IgD-negative memory B cell (primary cell): ENCODE data around the gene ABHD3. TPM values are rescaled to one million over a fixed set of nuclear protein-coding genes. Genes with fewer than 3 reads are reported as not detected.
"Not testable (repeated sequence)": the region's sequence is repeated elsewhere in the genome, so short reads cannot be mapped to it uniquely, and the experiment has no call there.

ENCODE experiments used
- H3K27ac Mint-ChIP-seq, 3 donors: one replicate each; pipeline ENCODE4 v1.8.0; 2020 to 2022; ENCODE audit warnings: mild to moderate bottlenecking in 3 of 3, mixed read lengths in 3 of 3, moderate library complexity in 1 of 3
- H3K27me3 Mint-ChIP-seq: one replicate; pipeline ENCODE4 v1.8.0; 2021; ENCODE audit warnings: mixed read lengths
- H3K36me3 Mint-ChIP-seq: one replicate; pipeline ENCODE4 v1.8.0; 2020; ENCODE audit warnings: mild to moderate bottlenecking, mixed read lengths
- H3K4me1 Mint-ChIP-seq, 3 donors: one replicate each; pipeline ENCODE4 v1.8.0; 2020 to 2022; ENCODE audit warnings: mixed read lengths in 3 of 3, mild to moderate bottlenecking in 1 of 3
- H3K4me3 Mint-ChIP-seq, 4 donors: one replicate each; pipeline ENCODE4 v1.8.0; 2020 to 2022; ENCODE audit warnings: mild to moderate bottlenecking in 4 of 4, mixed read lengths in 4 of 4, moderate library complexity in 3 of 4
- H3K9me3 Mint-ChIP-seq, 3 donors: one replicate each; pipeline ENCODE4 v1.8.0; 2020 to 2021; ENCODE audit warnings: mixed read lengths in 3 of 3, mild to moderate bottlenecking in 1 of 3
- polyA plus RNA-seq: library from polyadenylated mRNA; unstranded; fragments of 300-500 nt; fragmentation: Illumina TruSeq; gene quantifications from one replicate; pipeline ENCODE4 v1.2.3, GENCODE V29; 2021

The ABHD3 gene
- polyA plus RNA-seq, 1 donor from 2014 or later: 17.7 TPM

DNA sequence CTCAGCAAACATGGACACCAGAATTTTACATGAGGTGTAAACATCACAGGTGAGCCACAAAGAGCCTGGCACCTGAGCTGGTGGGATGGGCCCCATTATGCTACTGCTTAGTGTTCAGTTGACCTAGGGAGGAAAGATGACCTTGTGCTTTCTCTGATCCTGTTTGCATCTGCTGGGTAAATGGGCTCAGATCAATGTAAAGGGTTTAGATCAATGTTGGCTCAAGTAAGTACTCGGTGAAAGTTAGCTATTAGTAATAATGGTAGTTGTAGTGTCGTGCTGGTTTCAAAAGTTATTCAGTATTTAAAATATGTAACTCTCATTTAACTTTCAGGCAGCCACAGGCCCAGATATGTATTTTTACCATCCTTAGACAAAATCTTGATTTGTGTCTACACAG is 19.8 kb downstream of the ABHD3 start:
- Mint-ChIP-seq H3K9me3 (peaks cover 0 to 3% (median 2%) of the 10 kb centered on the region in 3 donors), H3K4me3 (peak overlapping the region in 3 of 4 donors; percentile 2 to 55 (median 25)), H3K27ac (peak overlapping the region; percentile 9 to 91 (median 48)), H3K4me1 (peaks cover 24 to 29% (median 28%) of the 10 kb centered on the region in 3 donors), H3K36me3 (peaks cover 6% of the 10 kb centered on the region), H3K27me3 (no peaks in the 10 kb centered on the region)

DNA sequence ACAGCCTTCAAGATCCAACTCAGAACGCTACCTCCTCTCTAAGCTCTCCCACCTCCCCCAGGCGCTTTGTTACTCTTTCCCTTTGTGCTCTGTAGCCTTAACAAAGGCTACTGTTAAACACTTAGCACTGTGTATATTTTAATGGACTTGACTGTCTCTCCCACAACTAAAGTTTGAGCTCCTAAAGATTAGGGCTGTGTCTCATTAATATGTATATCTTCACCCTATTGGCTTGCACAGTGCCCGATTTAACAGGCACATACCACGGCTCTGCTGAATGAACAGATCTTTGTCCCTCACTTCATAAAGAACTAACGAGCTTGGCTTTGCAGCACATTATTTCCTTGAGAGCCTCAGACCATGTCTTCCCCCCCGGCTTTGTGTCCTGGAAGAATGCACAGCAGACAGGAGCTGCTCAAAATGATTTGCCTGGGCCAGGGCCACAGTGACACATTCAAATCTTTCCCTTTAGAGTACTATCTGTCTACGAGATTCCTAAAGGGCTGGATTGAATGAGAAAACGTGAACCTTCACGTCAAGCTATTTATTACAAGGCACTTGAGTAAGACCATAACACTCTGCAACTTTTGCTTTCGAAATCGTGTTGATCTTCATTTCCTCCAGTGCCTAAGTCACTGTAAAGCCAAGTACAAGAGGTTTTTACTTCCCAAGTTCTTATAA is 22.1 kb downstream of the ABHD3 start:
- Mint-ChIP-seq H3K36me3 (no peaks in the 10 kb centered on the region), H3K27ac (no peak overlapping the region), H3K4me1 (peaks cover 18 to 27% (median 18%) of the 10 kb centered on the region in 3 donors), H3K27me3 (no peaks in the 10 kb centered on the region), H3K4me3 (no peak overlapping the region), H3K9me3 (no peaks in the 10 kb centered on the region)

DNA sequence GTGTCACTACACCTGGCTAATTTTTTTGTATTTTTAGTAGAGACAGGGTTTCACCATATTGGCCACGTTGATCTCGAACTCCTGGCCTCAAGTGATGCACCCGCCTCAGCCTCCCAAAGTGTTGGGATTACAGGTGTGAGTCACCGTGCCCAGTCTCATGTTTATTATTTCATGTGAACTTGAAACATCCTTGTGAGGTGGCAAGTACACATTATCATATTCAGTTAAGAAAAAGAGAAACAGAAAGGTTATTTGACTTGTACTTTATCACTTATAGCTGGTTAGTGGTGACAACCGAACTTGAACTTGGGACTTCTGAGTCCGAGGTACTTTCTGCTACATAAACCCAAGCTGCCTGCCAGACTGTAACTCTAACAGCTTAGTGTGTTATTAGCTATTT is 24.4 kb downstream of the ABHD3 start:
- H3K27me3 Mint-ChIP-seq: no peaks in the 10 kb centered on the region
- no peaks in the 10 kb centered on the region for H3K9me3 Mint-ChIP-seq
- H3K27ac Mint-ChIP-seq: no peak overlapping the region
- H3K4me1 Mint-ChIP-seq: peaks cover 5 to 15% (median 11%) of the 10 kb centered on the region in 3 donors
- H3K36me3 Mint-ChIP-seq: no peaks in the 10 kb centered on the region
- no peak overlapping the region for H3K4me3 Mint-ChIP-seq

DNA sequence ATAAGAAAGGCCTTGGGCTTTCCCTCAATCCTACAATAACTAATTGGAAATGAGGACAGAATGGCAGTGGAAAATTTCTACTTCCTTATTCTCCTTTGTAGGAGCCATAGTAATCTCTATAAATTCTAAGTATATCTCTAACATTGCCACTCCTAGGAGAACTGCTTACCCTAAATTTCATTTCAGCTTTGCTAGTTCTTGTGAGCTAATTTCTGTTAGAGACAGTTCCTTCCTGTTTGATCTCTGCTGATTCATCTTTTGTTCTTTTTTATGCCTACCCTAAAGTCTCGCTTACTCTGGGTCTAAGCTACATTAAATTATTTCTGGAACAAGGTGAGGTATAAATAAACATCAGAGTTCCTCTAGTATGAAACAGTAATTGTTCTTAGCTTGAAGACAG is 25.7 kb downstream of the ABHD3 start:
- no peaks in the 10 kb centered on the region for H3K36me3 Mint-ChIP-seq
- H3K4me1 Mint-ChIP-seq: peaks cover 0 to 7% (median 2%) of the 10 kb centered on the region in 3 donors
- H3K27ac Mint-ChIP-seq: no peak overlapping the region
- no peaks in the 10 kb centered on the region for H3K9me3 Mint-ChIP-seq
- H3K4me3 Mint-ChIP-seq: no peak overlapping the region
- no peaks in the 10 kb centered on the region for H3K27me3 Mint-ChIP-seq

DNA sequence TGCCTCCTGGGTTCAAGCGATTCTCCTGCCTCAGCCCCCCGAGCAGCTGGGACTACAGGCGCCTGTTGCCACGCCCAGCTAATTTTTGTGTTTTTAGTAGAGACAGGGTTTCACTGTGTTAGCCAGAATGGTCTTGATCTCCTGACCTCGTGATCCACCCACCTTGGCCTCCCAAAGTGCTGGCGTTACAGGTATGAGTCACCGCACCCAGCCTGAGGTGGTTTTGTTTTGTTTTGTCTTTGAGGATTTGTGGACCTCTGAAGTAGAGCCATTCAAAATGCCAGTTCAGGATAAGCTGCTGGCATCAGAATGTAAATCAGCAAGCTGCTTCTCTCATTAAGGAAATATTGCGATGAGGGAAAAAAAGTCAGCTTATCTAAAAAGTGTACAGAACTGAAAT is 29.2 kb downstream of the ABHD3 start:
- H3K27me3 Mint-ChIP-seq, H3K36me3 Mint-ChIP-seq, H3K4me1 Mint-ChIP-seq, H3K27ac Mint-ChIP-seq, H3K9me3 Mint-ChIP-seq, H3K4me3 Mint-ChIP-seq: not testable (repeated sequence)

DNA sequence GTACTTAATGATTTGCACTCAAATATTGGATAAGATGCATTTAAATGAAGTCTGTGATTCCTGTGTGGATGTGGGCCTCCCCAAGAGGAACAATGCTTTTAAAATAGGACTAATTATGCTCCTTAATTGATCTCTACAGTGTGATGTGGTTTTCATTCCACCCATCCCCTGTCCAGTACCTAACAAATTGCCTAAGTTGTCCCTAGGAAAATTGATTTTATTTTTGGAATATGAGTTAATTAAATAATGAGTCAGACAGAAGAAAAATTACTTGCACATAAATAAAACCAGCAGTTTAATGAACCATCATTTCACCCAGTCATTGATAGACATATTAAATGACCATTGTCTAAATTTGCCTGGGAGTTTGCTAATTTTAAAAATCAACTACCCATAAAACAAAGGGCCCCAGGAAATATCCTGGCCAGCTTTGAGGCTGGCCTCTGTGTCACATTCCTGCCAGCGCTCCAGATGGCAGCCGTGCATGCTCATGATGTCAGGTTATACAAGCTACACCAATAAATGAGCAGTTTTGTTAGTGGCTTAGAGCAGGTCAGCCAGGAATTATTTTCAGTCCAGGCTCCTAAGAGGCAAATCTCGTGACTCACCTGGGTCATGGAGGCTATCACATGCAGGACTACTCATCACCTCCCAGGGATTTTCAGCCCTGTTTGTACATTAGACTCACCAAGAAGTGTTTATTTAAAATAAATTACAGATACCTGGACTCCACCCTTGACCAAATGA is 31.9 kb downstream of the ABHD3 start:
- Mint-ChIP-seq H3K27ac (no peak overlapping the region), H3K4me3 (no peak overlapping the region), H3K36me3 (peaks cover 2% of the 10 kb centered on the region), H3K4me1 (peaks cover 0 to 2% (median 0%) of the 10 kb centered on the region in 3 donors), H3K27me3 (no peaks in the 10 kb centered on the region), H3K9me3 (no peaks in the 10 kb centered on the region)

DNA sequence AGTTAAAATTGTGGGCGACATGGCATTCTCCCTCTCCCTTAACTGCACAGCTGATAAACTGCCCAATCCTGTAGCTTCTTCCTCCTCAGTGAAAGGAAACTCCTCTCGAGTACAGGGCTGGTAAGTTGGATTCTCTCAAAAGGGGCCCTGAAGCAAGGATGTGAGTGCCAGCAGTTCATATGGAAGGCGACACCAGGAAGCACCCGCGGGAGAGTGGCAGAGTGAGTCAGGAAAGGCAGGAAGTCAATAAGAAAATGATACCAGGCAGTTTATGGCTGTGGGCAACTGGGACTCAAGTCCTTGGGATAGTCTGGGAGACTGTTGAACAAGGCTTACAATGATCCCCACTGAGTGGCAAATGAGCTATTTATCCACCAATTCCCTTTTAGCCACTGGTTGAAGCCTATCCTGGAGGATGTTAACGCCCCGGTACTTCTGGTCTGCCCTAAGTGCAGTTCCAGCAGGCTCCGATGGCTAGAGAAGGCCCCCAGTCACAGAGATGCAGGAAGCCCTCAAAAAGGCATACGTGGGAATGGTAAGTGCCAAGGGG is 34.8 kb downstream of the ABHD3 start:
- H3K27me3 Mint-ChIP-seq: no peaks in the 10 kb centered on the region
- peaks cover 2% of the 10 kb centered on the region for H3K36me3 Mint-ChIP-seq
- H3K9me3 Mint-ChIP-seq: no peaks in the 10 kb centered on the region
- H3K4me3 Mint-ChIP-seq: no peak overlapping the region
- peaks cover 0 to 3% (median 2%) of the 10 kb centered on the region in 3 donors for H3K4me1 Mint-ChIP-seq
- H3K27ac Mint-ChIP-seq: no peak overlapping the region

DNA sequence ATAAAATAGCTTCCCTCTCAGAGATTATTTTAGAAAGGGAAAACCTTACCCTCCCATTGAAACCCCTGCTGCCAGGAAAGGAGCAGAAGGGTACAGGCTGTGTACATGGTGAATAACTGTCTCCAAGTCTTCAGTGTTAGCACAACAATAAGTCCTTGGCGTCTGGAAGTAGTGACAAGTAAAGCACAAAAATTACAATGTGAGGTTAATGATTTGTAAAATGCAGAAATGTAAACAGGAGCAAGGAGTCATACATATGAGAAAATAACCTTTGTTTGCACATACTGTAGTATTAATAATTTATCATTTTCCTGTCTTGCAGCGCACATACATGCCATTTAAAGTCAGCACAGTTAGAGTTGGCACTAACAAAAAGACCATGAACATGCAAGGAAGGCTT is 40.5 kb downstream of the ABHD3 start:
- Mint-ChIP-seq H3K4me3 (no peak overlapping the region), H3K27me3 (no peaks in the 10 kb centered on the region), H3K27ac (no peak overlapping the region), H3K9me3 (no peaks in the 10 kb centered on the region), H3K36me3 (peaks cover 3% of the 10 kb centered on the region), H3K4me1 (peaks cover 0 to 7% (median 2%) of the 10 kb centered on the region in 3 donors)

DNA sequence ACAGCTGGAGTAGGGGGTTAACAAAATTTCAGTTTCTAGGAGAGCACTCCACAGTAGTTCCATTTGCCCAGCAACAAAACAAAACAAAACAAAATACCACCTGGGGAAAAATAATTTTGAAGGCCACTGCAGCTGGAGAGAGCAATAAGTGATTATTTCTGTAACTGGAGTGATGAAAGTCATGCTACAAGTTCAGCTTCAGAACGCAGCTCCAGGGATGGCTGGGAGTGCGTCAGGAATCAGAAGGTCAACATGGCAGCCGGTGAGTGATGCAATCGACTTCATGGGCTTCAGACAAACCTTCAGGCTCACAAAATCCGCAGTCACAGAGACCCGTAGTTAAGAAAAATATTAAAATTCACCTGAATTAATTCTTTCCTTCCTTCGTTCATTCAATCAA is 41.0 kb downstream of the ABHD3 start:
- Mint-ChIP-seq H3K4me3 (no peak overlapping the region), H3K27ac (peak overlapping the region in 1 of 3 donors; percentile 7), H3K36me3 (peaks cover 3% of the 10 kb centered on the region), H3K4me1 (peaks cover 0 to 7% (median 2%) of the 10 kb centered on the region in 3 donors), H3K9me3 (no peaks in the 10 kb centered on the region), H3K27me3 (no peaks in the 10 kb centered on the region)

DNA sequence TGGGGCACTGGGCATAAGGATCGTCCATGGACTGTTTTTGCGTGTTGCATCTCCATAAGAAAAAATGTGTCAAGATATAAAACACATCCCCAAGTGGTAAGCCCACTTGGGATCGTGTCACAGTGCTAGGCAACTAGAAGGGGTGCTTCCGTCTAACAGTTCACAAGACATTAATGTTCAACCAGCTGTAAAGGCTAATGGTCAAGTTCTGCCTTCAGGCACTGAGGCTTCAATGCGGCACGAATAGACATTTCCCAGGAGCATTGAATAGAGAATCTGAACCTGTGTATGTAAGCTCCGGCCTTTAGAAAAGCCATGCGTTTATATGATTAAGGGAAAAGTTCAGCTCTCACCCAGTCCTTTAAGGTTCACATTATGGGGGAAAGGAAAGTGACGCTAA is 42.0 kb downstream of the ABHD3 start:
- Mint-ChIP-seq H3K4me3 (no peak overlapping the region), H3K9me3 (no peaks in the 10 kb centered on the region), H3K27ac (no peak overlapping the region), H3K36me3 (peaks cover 3% of the 10 kb centered on the region), H3K27me3 (no peaks in the 10 kb centered on the region), H3K4me1 (peaks cover 0 to 7% (median 2%) of the 10 kb centered on the region in 3 donors)

DNA sequence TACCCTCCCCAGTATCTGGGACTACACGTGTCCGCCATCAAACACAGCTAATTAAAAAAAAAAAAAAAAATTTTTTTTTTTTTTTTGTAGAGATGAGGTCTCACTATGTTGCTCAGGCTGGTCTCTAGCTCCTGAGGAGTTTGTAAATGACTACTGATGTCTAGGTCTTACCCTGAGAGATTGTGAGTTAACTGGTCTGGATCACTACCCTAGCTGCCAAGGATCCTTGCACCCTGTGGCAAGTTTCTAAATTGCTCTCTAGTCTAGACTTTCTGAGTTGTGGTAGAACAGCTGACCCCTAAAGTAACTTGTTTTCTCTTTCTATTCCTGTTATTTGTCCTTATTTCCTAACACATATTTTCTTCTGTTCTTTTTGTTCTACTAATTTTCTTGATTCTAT is 44.5 kb downstream of the ABHD3 start:
- Mint-ChIP-seq H3K4me3 (no peak overlapping the region), H3K27ac (peak overlapping the region in 1 of 3 donors; percentile 39), H3K9me3 (no peaks in the 10 kb centered on the region), H3K4me1 (peaks cover 0 to 4% (median 2%) of the 10 kb centered on the region in 3 donors), H3K36me3 (peaks cover 9% of the 10 kb centered on the region), H3K27me3 (no peaks in the 10 kb centered on the region)

DNA sequence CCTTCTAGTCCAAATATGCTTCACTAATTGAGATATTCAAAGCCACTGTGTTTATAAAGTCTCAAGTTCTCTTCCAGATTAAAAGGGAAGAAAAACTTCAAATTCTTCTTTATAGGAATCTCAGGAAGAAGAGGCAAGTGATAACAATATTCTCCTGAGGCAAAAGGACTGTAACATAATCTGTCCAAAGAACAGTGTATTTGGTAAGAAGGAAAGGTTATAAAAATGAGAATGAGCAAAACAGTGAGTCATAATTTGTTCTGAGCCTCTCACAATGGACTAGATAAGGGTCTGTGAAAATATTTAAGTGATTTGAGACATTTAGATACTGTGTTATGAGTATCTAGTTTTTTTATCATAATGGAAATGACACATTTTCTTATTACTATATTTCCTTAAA is 48.2 kb downstream of the ABHD3 start:
- peaks cover 1 to 4% (median 2%) of the 10 kb centered on the region in 3 donors for H3K4me1 Mint-ChIP-seq
- no peaks in the 10 kb centered on the region for H3K27me3 Mint-ChIP-seq
- H3K9me3 Mint-ChIP-seq: no peaks in the 10 kb centered on the region
- H3K4me3 Mint-ChIP-seq: no peak overlapping the region
- H3K27ac Mint-ChIP-seq: peak overlapping the region in 1 of 3 donors; percentile 10
- H3K36me3 Mint-ChIP-seq: peaks cover 9% of the 10 kb centered on the region

DNA sequence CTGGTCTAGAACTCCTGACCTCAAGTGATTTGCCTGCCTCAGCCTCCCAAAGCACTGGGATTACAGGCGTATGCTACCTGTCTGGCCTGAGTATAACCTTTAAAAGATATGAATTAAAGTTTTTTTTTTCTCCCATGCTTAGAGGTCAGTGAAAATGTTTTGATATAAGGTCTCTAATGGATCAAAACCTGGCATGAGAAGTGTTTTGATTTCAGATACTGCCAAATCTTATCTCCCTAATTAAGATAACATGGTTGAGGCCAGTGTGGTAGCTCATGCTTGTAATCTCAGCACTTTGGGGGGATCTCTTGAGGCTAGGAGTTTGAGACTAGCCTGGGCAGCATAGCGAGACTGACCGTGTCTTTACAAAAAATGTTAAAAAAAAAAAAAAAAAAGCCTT is 51.2 kb downstream of the ABHD3 start:
- Mint-ChIP-seq H3K27me3 (no peaks in the 10 kb centered on the region), H3K9me3 (no peaks in the 10 kb centered on the region), H3K27ac (no peak overlapping the region), H3K36me3 (peaks cover 9% of the 10 kb centered on the region), H3K4me1 (peaks cover 0 to 1% (median 0%) of the 10 kb centered on the region in 3 donors), H3K4me3 (no peak overlapping the region)

DNA sequence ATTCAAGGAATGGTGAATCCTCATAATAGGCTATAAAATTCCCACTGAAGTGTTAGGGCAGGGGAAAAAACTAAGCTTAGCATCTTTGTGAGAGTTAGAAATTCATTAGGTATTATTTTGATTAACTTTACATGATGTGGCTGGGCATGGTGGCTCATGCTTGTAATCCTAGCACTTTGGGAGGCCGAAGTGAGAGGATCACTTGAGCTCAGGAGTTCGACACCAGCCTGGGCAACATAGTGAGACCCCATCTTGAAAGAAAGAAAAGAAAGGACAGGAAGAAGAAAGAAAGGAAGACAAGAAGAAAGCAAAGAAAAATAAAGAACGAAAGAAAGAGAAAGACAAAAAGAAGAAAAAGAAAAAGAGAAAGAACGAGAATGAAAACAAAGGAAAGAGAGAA is 52.5 kb downstream of the ABHD3 start:
- Mint-ChIP-seq H3K4me1 (peaks cover 0 to 1% (median 0%) of the 10 kb centered on the region in 3 donors), H3K36me3 (peaks cover 9% of the 10 kb centered on the region), H3K27ac (no peak overlapping the region), H3K9me3 (no peaks in the 10 kb centered on the region), H3K27me3 (no peaks in the 10 kb centered on the region), H3K4me3 (no peak overlapping the region)

DNA sequence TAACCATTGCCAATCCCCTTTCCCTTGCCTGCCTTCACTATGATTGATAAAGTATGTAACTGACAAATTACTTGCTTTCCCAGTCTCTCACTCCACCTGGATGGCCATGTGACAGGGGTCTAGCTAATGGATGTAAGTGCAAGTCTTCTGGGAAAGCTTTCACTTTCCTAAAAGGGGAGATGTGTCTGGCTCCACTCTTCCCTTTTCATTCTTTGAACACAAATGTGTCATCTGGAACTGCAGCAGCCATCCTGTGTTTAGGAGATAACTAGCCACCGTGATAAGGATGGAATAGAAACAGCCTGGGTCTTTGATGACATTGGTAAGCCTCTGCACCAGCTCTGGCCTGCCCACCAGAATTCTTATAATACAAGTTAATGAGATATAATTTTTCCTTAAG is 54.3 kb downstream of the ABHD3 start:
- Mint-ChIP-seq H3K27me3 (no peaks in the 10 kb centered on the region), H3K36me3 (peaks cover 3% of the 10 kb centered on the region), H3K4me3 (peak overlapping the region in 1 of 4 donors; percentile 69), H3K27ac (no peak overlapping the region), H3K4me1 (peaks cover 0 to 1% (median 0%) of the 10 kb centered on the region in 3 donors), H3K9me3 (no peaks in the 10 kb centered on the region)
